ENCODE data around the gene GTPBP1. TPM values are rescaled to one million over a fixed set of nuclear protein-coding genes. Genes with fewer than 3 reads are reported as not detected.

Gene GTPBP1
- total and polyA plus RNA-seq, 2 of the 4 experiments (the other 2 are of a cell fraction) = 12.4 to 29.5 TPM

- Histone ChIP-seq H2AFZ (replicated peaks; ENCODE audit: low read length, poor library complexity) (no peak overlapping the region), H3K36me3 (ENCODE audit: control insufficient read depth, insufficient read depth, low read length) (peaks cover 79% of the 10 kb centered on the region), H4K5ac (ENCODE audit: low read depth, low read length) (no peak overlapping the region), H3K9ac (ENCODE audit: low read depth, low read length) (no peak overlapping the region), H3K56ac (ENCODE audit: extremely low read depth, insufficient read depth, low read length) (no peak overlapping the region), H3K14ac (replicated peaks; ENCODE audit: low read depth, low read length) (no peak overlapping the region), H3K4me1 (ENCODE audit: control insufficient read depth, insufficient read depth, low read length) (no peaks in the 10 kb centered on the region), H3K4ac (ENCODE audit: low read depth, low read length) (no peak overlapping the region), H3K23ac (ENCODE audit: low read depth, low read length) (no peak overlapping the region), H3K18ac (ENCODE audit: low read depth, low read length) (no peak overlapping the region), H3K4me2 (ENCODE audit: low read depth, low read length) (no peak overlapping the region), H4K91ac (ENCODE audit: insufficient read depth, low read depth, low read length) (no peak overlapping the region), H2AK5ac (ENCODE audit: low read depth, low read length) (no peak overlapping the region), H3K9me1 (ENCODE audit: insufficient read depth, low read length) (peaks cover 4% of the 10 kb centered on the region; the same call in 1 of the 2 replicates), H2AK9ac (replicated peaks; ENCODE audit: low read depth, low read length, poor library complexity) (no peak overlapping the region), H2BK15ac (ENCODE audit: low read depth, low read length) (no peak overlapping the region), H3K9me3 (ENCODE audit: control insufficient read depth, insufficient read depth, low read length) (no peaks in the 10 kb centered on the region), H2BK20ac (ENCODE audit: low read depth, low read length) (no peak overlapping the region), H3K27ac (ENCODE audit: insufficient read depth, low read length) (no peak overlapping the region), H3K79me1 (ENCODE audit: low read depth in 1 of 2, low read length in 2 of 2) (peaks cover 9 to 32% of the 10 kb centered on the region in 2 experiments; a peak in 1 of 4 replicates), H4K20me1 (ENCODE audit: insufficient read depth, low read length) (peaks cover 4% of the 10 kb centered on the region; the same call in 1 of the 2 replicates), H2BK120ac (ENCODE audit: low read depth, low read length) (no peak overlapping the region), H4K8ac (ENCODE audit: low read depth in 2 of 2, low read length in 2 of 2) (no peak overlapping the region), H2BK5ac (ENCODE audit: low read depth, low read length, poor library complexity, severe bottlenecking) (no peak overlapping the region), H3K27me3 (ENCODE audit: control insufficient read depth, insufficient read depth, low read length) (no peaks in the 10 kb centered on the region), H3K4me3 (ENCODE audit: insufficient read depth, low read depth, low read length) (no peak overlapping the region)
- CTCF ChIA-PET = no interaction called here
- ATAC-seq (ENCODE audit: low read depth) (no peak), DNase-seq (no peak)
- TF ChIP-seq CEBPB (IDR thresholded peaks at IDR 0.05; ENCODE audit: low read depth, low read length) = no peak
- TF ChIP-seq RAD21 (IDR thresholded peaks at IDR 0.05; ENCODE audit: low read length) = no peak
- intact Hi-C loops (cut with micrococcal nuclease) = no loop called here
- 90% methylated on average over 2 of the region's 8 CpGs; no CpG with 5 or more reads in 1 of the 2 experiments for WGBS, 2 experiments (ENCODE audit: extremely low coverage in 2 of 2, insufficient read length in 1 of 2)
- POLR2A ChIA-PET (ENCODE audit: unreplicated experiment) = no interaction called here
- dilution Hi-C loops (cut with HindIII; ENCODE audit: low sequenced_read_pairs, unreplicated experiment) = no loop called here
- BruUV-seq (replicated peaks) = no TSS peak
- in situ Hi-C loops (cut with MboI; ENCODE audit: low sequenced_read_pairs) = no loop called here
Measured at GRCh38 chr22:38740754-38741153, 35.0 kb downstream of the GTPBP1 start.

Measured in IMR-90 (cell line).